Activated CD4-positive, alpha-beta T cell treated with anti-CD3 and anti-CD28 coated beads, Interleukin-2, amount 10 ng/mL, durations not matched to agents 7 days and 5 days (primary cell): ENCODE measurements around the gene SOHLH1. TPM values are rescaled to one million over a fixed set of nuclear protein-coding genes. Genes with fewer than 3 reads are reported as not detected.

Source experiments
- CTCF ChIA-PET: fragments of 350-600 bp; sonication (Branson Sonifier 250); formaldehyde crosslinking; loops from one replicate; lab custom pipeline; 2021; ENCODE audit warnings: antibody characterized with exemption; lab: Charles Lee
- POLR2A ChIA-PET: fragments of 350-600 bp; sonication (Branson Sonifier 250); formaldehyde crosslinking; loops from one replicate; lab custom pipeline; 2021; ENCODE audit warnings: antibody characterized with exemption; lab: Charles Lee
- DNase-seq: peaks from one replicate; pipeline ENCODE4 v3.0.0-alpha.2; 2020
- H3K27ac Mint-ChIP-seq: one replicate; pipeline ENCODE4 v1.8.0; 2021; ENCODE audit warnings: mild to moderate bottlenecking, moderate library complexity, mixed read lengths
- H3K27me3 Mint-ChIP-seq: one replicate; pipeline ENCODE4 v1.8.0; 2021; ENCODE audit warnings: mixed read lengths
- H3K36me3 Mint-ChIP-seq: one replicate; pipeline ENCODE4 v1.8.0; 2021; ENCODE audit warnings: low read depth, mixed read lengths
- H3K4me1 Mint-ChIP-seq: one replicate; pipeline ENCODE4 v1.8.0; 2021; ENCODE audit warnings: mixed read lengths
- H3K4me3 Mint-ChIP-seq: one replicate; pipeline ENCODE4 v1.8.0; 2021; ENCODE audit warnings: mild to moderate bottlenecking, moderate library complexity, mixed read lengths
- H3K9me3 Mint-ChIP-seq: one replicate; pipeline ENCODE4 v1.8.0; 2021; ENCODE audit warnings: mixed read lengths
- total RNA-seq, 2 experiments: library from RNA; stranded (reverse); gene quantifications; one replicate each; pipeline ENCODE4 v1.2.3, GENCODE V29; 2021

Gene SOHLH1
- total RNA-seq, 2 experiments from 2014 or later = not detected

DNA sequence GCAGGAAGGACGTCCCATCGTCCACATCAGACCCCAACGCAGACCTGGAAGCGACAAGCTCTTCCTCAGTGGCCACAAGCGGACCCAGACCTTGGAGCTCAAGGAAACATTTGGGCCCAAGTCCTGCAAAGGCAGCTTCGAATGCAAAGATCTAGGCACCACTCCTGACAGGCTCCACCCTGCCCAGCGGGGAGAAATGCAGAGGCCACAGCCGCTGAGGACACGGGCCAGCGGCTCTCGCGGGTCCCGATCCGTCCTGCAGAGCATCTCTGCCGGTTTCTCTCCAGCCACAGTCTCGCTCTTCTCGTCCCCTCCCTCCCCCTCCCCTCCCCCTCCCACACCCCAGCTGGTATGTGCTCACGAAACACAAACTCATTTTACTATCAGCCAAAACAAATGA lies 4.9 kb downstream of the SOHLH1 start:
- POLR2A ChIA-PET = interaction anchor here (0.6 kb wide), 1 partner anchor 447 kb away, joined by 3 read pairs; no protein-coding TSS in a partner anchor
- Mint-ChIP-seq H3K27ac (no peak overlapping the region), H3K27me3 (no peaks in the 10 kb centered on the region), H3K36me3 (no peaks in the 10 kb centered on the region), H3K9me3 (no peaks in the 10 kb centered on the region), H3K4me3 (no peak overlapping the region), H3K4me1 (no peaks in the 10 kb centered on the region)
- CTCF ChIA-PET = no interaction called here
- no peak for DNase-seq

DNA sequence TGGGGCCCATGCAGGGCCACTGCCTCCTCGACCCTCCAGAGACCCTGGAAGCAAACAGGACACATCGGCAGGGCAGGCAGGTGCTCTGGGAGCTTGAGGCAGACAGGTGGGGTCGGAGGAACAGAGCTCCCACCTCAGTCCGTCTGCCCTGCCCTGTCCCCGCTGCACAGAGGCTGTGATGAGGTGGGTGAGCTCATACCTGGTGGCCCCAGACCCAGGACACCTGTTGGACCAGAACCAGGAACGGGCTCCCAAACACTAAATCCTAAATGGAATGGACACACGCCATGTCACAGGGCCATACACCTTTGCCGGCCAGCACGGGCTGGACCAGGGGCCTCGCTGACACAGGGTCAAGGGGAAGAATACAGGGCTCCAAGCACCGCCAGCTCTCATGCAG lies 5.5 kb downstream of the SOHLH1 start:
- no peak for DNase-seq
- POLR2A ChIA-PET = interaction anchor here (0.6 kb wide), 1 partner anchor 447 kb away, joined by 3 read pairs; no protein-coding TSS in a partner anchor
- Mint-ChIP-seq H3K36me3 (no peaks in the 10 kb centered on the region), H3K4me3 (no peak overlapping the region), H3K4me1 (no peaks in the 10 kb centered on the region), H3K9me3 (no peaks in the 10 kb centered on the region), H3K27ac (no peak overlapping the region), H3K27me3 (no peaks in the 10 kb centered on the region)
- CTCF ChIA-PET = no interaction called here

DNA sequence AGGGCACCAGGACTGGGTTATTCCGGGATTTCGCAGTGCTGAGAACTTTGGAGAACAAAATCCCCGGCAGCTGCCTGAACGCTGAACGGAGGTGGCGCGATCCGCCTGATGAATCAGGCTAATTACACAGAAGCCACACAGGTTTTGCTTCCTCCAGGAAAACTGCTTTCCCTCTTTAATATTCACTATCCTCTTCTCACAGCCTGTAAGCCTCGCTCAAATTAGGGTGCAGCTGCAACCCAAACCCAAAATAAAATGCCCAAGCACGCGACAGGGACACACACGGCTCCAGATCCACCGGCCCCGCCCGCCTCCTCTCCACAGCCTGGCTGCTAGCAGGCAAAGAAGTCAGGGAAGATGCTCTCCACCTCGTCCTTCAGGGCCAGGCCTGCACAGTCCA lies 6.0 kb downstream of the SOHLH1 start:
- no peaks in the 10 kb centered on the region for H3K27me3 Mint-ChIP-seq
- H3K4me3 Mint-ChIP-seq = no peak overlapping the region
- ChIA-PET CTCF (no interaction called here), POLR2A (no interaction called here)
- H3K36me3 Mint-ChIP-seq = no peaks in the 10 kb centered on the region
- no peak overlapping the region for H3K27ac Mint-ChIP-seq
- DNase-seq = no peak
- H3K9me3 Mint-ChIP-seq = no peaks in the 10 kb centered on the region
- H3K4me1 Mint-ChIP-seq = no peaks in the 10 kb centered on the region

DNA sequence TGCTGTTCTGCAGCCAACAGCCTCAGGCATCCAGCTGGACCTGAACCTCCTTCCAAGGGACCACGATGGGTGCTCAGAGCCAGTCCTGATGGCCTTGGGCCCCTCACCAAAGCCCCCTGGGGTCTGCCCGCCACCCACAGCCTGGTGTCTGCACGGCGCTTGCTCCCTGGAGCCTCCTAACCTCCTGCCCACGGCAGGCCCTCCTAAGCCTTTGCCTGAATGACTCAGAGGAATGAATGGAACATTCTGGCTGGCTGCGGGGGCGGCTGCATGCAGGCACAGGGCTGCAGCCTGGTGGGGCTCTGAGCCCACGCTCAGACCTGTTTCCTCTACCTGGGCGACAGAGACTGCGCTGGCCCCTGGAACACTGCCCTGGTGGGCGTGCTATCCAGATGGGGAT lies 6.9 kb downstream of the SOHLH1 start:
- POLR2A ChIA-PET = no interaction called here
- Mint-ChIP-seq H3K4me1 (no peaks in the 10 kb centered on the region), H3K36me3 (no peaks in the 10 kb centered on the region), H3K27ac (no peak overlapping the region), H3K4me3 (no peak overlapping the region), H3K27me3 (no peaks in the 10 kb centered on the region), H3K9me3 (no peaks in the 10 kb centered on the region)
- DNase-seq = no peak
- CTCF ChIA-PET = no interaction called here

DNA sequence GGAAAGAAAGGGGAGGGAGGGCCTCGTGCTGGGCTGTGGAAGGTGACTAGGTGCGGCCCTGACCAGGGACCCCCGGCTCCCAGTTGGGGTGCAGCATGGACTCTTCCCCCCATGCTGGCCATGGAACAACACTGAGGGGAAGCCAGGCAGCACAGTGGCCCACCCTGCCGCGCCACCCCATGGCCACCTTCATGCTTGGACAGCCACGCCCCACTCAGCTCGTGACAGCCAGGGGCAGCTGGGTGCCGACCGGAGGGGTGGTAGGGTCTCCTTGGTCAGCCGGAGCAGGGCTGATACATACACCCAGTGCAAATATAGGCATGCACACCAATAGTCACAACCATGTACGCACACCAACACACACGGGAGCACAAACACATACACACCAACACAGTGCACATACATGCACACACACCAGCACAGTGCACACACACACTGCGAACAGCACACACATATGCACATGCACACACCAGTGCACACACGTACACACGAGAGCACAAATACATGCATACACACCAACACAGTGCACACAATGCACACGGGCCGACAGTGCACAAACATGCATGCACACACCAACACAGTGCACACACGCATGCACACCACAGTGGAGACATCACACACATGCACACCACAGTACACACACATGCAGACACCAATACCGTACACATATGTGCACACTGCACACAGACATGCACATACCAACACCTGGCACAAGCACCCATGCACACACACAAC lies 8.3 kb downstream of the SOHLH1 start:
- DNase-seq = no peak
- Mint-ChIP-seq H3K9me3 (no peaks in the 10 kb centered on the region), H3K4me3 (no peak overlapping the region), H3K4me1 (no peaks in the 10 kb centered on the region), H3K27me3 (no peaks in the 10 kb centered on the region), H3K27ac (no peak overlapping the region), H3K36me3 (no peaks in the 10 kb centered on the region)
- POLR2A ChIA-PET = no interaction called here
- CTCF ChIA-PET = no interaction called here

DNA sequence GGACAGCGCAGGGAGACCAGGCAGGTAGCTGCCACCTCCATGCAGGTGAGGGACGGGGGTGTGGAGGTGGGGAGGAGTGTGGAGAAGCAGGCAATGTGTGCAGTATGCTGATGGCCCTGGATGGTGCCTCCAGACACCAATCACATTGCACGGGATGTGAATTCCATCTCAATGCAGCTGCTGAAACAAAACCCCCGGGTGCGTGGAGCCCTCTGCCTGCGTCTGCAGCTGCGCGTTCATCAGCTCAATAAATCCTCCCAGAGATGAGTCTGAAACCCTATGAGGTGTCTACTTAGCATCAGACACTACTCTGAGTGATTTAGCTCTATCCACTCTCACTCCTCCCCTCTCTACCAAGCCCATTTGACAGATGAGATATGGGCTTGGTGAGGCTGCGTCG lies 10.3 kb downstream of the SOHLH1 start:
- Mint-ChIP-seq H3K9me3 (no peaks in the 10 kb centered on the region), H3K36me3 (no peaks in the 10 kb centered on the region), H3K4me3 (no peak overlapping the region), H3K27ac (no peak overlapping the region), H3K27me3 (no peaks in the 10 kb centered on the region), H3K4me1 (no peaks in the 10 kb centered on the region)
- POLR2A ChIA-PET = no interaction called here
- CTCF ChIA-PET = no interaction called here
- no peak for DNase-seq

DNA sequence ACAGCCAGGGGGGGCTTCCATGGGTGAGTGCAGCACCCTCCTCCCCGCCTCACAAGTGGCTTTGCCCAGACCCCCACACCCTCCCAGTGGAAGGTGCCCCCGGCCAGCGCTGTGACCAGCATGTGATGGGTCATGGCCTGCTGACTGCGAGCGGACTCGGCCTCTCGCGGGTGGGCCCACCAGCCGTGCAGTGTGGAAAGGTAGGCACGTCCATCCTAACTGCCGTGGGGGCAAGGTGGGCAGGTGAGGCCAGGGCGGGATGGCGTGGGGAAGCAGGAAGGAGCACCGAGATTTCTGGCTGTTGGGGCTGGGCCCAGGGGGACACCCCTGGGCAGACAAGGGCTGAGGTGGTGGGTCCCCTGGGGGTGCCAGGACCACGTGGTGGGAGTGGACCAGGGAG lies 12.1 kb downstream of the SOHLH1 start:
- no peaks in the 10 kb centered on the region for H3K36me3 Mint-ChIP-seq
- no peak overlapping the region for H3K4me3 Mint-ChIP-seq
- no peak overlapping the region for H3K27ac Mint-ChIP-seq
- no peaks in the 10 kb centered on the region for H3K9me3 Mint-ChIP-seq
- DNase-seq = no peak
- CTCF ChIA-PET = no interaction called here
- H3K4me1 Mint-ChIP-seq = no peaks in the 10 kb centered on the region
- POLR2A ChIA-PET = no interaction called here
- no peaks in the 10 kb centered on the region for H3K27me3 Mint-ChIP-seq

DNA sequence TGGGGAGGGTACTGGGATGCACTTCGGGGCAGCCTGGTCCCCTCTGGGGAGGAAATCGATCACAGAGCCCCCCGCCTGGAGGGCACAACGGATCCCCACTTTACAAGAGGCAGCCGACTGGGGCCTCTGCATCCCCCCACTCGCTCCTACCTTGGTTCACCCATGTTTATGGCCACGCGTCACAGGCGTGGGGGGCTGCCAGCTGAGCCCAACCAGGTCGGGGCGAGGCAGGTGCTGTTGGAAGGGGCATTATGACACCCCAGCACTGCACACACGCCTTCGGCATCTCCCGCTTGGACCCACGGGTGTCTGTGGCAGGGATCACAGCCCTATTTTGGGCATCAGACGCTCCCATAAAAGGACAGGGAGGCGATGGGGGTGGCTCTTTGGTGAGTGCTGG lies 14.6 kb downstream of the SOHLH1 start:
- Mint-ChIP-seq H3K27ac (no peak overlapping the region), H3K4me1 (no peaks in the 10 kb centered on the region), H3K36me3 (no peaks in the 10 kb centered on the region), H3K4me3 (no peak overlapping the region), H3K27me3 (no peaks in the 10 kb centered on the region), H3K9me3 (no peaks in the 10 kb centered on the region)
- no peak for DNase-seq
- ChIA-PET POLR2A (no interaction called here), CTCF (no interaction called here)

DNA sequence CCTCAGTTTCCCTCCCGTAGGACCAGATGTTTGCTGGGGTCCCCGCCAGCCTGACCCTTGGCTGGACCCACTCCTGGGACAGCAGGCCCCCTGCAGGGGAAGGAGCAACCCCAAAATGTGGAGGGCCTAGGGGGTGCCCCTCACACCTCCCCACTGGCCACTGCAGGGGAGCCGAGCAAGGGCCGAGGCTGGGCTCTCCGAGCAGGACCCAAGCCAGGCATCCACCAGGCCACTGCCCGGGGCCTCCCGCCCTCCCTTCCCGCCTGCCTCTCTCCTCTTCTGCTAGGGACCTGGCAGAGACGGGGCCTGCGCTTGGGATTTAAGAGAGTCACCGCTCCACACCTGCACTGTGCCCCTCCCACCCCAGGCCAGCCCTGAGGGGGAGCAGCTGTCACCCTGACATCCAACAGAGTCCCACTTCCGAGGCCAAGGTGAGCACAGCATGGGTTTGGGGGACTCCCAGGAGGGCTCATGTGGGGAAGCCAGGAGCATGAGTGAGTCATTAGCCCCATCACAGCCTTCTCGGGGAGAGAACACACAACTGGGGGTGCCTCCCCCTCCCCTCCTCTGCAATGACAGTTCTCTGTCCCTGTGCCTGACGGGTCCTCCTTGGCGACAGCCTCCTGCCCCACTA lies 15.8 kb downstream of the SOHLH1 start:
- no peak for DNase-seq
- no peaks in the 10 kb centered on the region for H3K4me1 Mint-ChIP-seq
- no peaks in the 10 kb centered on the region for H3K27me3 Mint-ChIP-seq
- no peaks in the 10 kb centered on the region for H3K9me3 Mint-ChIP-seq
- no peak overlapping the region for H3K27ac Mint-ChIP-seq
- POLR2A ChIA-PET = no interaction called here
- CTCF ChIA-PET = no interaction called here
- no peak overlapping the region for H3K4me3 Mint-ChIP-seq
- no peaks in the 10 kb centered on the region for H3K36me3 Mint-ChIP-seq

DNA sequence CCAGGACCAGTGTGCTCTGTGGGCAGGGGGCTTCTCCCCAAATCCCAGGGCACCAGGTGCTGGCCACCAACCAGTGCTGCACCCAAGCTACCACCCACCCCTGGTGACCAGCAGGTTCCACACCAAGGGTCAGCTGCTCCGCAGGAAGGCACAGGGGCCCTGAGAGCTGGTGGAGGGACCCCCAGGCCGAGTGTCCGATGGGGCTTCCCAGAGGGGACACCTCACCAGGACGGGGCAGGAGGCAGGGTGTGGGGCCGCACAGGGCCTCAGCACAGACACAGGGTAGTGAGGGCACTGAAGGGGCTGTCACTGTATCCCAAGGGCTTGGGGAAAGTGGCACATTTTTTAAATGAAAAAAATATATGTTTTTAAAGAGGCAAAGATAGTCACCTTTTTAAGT lies 18.1 kb downstream of the SOHLH1 start:
- Mint-ChIP-seq H3K36me3 (no peaks in the 10 kb centered on the region), H3K4me1 (no peaks in the 10 kb centered on the region), H3K27ac (no peak overlapping the region)

DNA sequence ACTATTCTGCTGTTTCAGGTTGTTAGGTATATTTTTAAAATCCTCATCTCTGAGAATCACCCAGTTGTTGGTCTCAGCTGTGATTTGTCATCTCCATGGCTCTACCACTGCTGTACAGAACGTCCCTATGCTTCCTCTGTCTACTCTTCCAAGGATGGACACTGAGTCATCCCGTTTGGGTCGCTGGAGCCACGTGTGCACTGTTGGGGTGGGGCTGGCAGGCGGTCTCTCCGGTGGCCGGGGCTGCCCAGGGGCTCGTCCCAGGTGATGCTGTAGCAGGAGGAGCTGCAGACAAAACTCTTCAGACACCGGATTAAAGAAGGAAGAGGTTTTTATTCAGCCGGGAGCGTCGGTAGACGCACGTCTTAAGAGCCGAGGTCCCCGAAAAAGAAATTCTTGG lies 19.2 kb downstream of the SOHLH1 start:
- Mint-ChIP-seq H3K27ac (no peak overlapping the region), H3K36me3 (no peaks in the 10 kb centered on the region), H3K27me3 (no peaks in the 10 kb centered on the region), H3K4me1 (no peaks in the 10 kb centered on the region), H3K9me3 (no peaks in the 10 kb centered on the region), H3K4me3 (no peak overlapping the region)
- CTCF ChIA-PET = no interaction called here
- POLR2A ChIA-PET = no interaction called here
- no peak for DNase-seq

More for the DNA sequence above, 18.1 kb downstream of the SOHLH1 start:
- Mint-ChIP-seq H3K27me3 (no peaks in the 10 kb centered on the region), H3K9me3 (no peaks in the 10 kb centered on the region), H3K4me3 (no peak overlapping the region)
- POLR2A ChIA-PET = no interaction called here
- DNase-seq = no peak
- CTCF ChIA-PET = no interaction called here

DNA sequence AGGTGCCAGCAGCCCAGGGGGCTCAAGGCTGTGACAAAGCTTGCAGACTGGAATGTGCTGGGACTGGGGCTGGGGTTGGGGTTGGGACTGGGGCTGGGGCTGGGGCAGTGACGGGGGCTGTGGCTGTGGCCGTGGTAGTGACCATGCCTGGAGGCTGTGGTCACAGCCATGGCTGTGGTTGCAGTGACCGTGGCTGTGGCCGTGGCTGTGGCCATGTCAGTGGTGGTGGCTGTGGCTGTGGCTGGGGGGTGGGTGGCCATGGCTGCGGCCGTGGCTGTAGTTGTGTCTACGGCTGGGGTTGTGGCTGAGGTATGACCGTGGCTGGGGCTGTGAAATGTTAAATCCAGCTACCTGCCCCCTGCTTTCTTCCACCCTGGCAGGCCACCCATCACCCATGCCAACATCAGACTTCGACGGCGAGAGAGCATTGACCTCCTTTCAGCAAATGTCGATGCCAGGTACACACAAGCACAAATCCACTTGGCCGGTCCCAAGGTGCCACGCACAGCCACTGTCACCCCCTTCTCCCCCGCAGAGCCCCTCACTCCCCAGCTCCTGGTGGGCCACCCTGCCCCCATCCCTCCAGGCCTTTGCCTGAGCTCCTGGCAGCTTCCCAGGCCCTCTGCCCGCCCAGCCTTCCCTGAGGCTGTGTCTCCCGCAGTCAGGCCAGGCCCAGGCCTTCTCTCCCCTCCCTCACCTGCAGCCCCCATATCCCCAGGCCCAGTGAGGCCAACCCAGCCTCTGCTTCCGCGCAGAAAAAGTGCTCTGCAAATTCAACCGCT lies 20.9 kb downstream of the SOHLH1 start:
- DNase-seq = no peak
- Mint-ChIP-seq H3K27ac (no peak overlapping the region), H3K9me3 (no peaks in the 10 kb centered on the region), H3K4me1 (no peaks in the 10 kb centered on the region), H3K36me3 (no peaks in the 10 kb centered on the region), H3K4me3 (no peak overlapping the region), H3K27me3 (no peaks in the 10 kb centered on the region)
- ChIA-PET CTCF (interaction anchor here (0.6 kb wide), 1 partner anchor 1944 kb away, joined by 3 read pairs; no protein-coding TSS in a partner anchor), POLR2A (no interaction called here)

DNA sequence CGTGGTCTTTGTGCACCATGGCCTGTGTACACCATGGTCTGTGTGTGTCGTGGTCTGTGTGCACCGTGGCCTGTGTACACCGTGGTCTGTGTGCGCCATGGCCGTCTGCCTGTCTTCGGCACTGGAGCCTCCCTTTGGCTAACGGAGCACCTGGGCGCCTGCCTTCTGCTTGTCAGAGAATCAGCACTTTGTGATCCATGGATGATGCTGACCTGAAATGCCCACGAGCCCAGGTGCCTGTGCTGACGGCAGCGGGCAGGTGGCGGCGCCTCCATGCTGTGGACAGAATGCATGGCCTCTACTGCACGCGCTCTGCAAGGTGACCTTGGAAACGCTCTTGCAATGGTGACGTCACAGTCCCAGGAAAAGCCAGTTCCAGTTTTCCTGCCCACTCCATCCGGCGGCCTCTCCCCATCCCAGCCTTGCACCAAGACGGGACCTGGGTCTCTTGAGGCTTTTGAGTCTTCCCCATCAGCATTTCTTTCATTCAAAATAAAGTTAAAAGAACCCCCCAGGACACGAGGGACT lies 21.6 kb downstream of the SOHLH1 start:
- no peaks in the 10 kb centered on the region for H3K9me3 Mint-ChIP-seq
- DNase-seq = no peak
- no peaks in the 10 kb centered on the region for H3K4me1 Mint-ChIP-seq
- POLR2A ChIA-PET = no interaction called here
- no peak overlapping the region for H3K27ac Mint-ChIP-seq
- H3K4me3 Mint-ChIP-seq = no peak overlapping the region
- no peaks in the 10 kb centered on the region for H3K36me3 Mint-ChIP-seq
- CTCF ChIA-PET = interaction anchor here (0.6 kb wide), 1 partner anchor 1945 kb away, joined by 3 read pairs; no protein-coding TSS in a partner anchor
- H3K27me3 Mint-ChIP-seq = no peaks in the 10 kb centered on the region
